GM12878 (cell line): Measurements from ENCODE around the gene PRKN.

Source experiments
- BRCA1 ChIP-seq: IDR thresholded peaks from 2 replicates; pipeline ENCODE4 v1.6.1; 2011; ENCODE audit warnings: low read depth, low read length, improper control_type of control experiment
- EP300 ChIP-seq, 2 experiments: fragments of 150-350 bp in 1 of 2; IDR thresholded peaks; 2 replicates each; pipeline ENCODE4 v1.6.1; 2011 to 2012; ENCODE audit warnings: low read depth in 2 of 2, low read length in 2 of 2, borderline replicate concordance in 1 of 2, improper control_type of control experiment in 1 of 2, inconsistent platforms in 1 of 2; ENCODE audit not compliant: control insufficient read depth in 1 of 2
- HDAC6 ChIP-seq: fragments of 200-600 bp; sonication (generic); IDR thresholded peaks from one replicate; pipeline ENCODE4 v1.8.0; 2017; ENCODE audit warnings: antibody characterized with exemption; ENCODE audit not compliant: unreplicated experiment
- MAX ChIP-seq: IDR thresholded peaks from 2 replicates; pipeline ENCODE4 v1.6.1; 2012; ENCODE audit warnings: low read depth, low read length, improper control_type of control experiment
- NBN ChIP-seq: fragments of 450-650 bp; IDR thresholded peaks from 2 replicates; pipeline ENCODE4 v1.6.1; 2016
- POLR2A ChIP-seq: IDR thresholded peaks from 2 replicates; pipeline ENCODE4 v1.6.1; 2011; ENCODE audit warnings: low read depth, mild to moderate bottlenecking, low read length
- RELA ChIP-seq: fragments of 450-650 bp; IDR thresholded peaks from 2 replicates; pipeline ENCODE4 v1.8.0; 2014; ENCODE audit warnings: borderline replicate concordance; ENCODE audit not compliant: partially characterized antibody
- SIN3A ChIP-seq: IDR thresholded peaks from 2 replicates; pipeline ENCODE4 v1.6.1; 2012; ENCODE audit warnings: low read depth, low read length, improper control_type of control experiment
- TCF3 ChIP-seq: IDR thresholded peaks from 2 replicates; pipeline ENCODE4 v1.6.1; 2012; ENCODE audit warnings: low read depth, mild to moderate bottlenecking, low read length, borderline replicate concordance; ENCODE audit not compliant: insufficient read depth
- ZBED1 ChIP-seq: IDR thresholded peaks from 2 replicates; pipeline ENCODE4 v1.6.1; 2016; ENCODE audit warnings: borderline replicate concordance
- TF ChIP-seq, protein P1 (sequence below), 3 experiments: IDR thresholded peaks in 2 of 3; conservative IDR thresholded peaks in 1 of 3; 2 replicates each; pipeline ENCODE4 v1.5.1; 2011; ENCODE audit warnings: low read depth in 3 of 3, low read length in 3 of 3, mild to moderate bottlenecking in 3 of 3, control low read depth in 2 of 3, moderate library complexity in 2 of 3, inconsistent platforms in 1 of 3, mixed read lengths in 1 of 3; ENCODE audit not compliant: control insufficient read depth in 2 of 3, insufficient read depth in 1 of 3; ENCODE audit errors: extremely low read depth in 1 of 3
- TF ChIP-seq, protein P2 (sequence below): fragments of 450-650 bp; conservative IDR thresholded peaks from 2 replicates; pipeline ENCODE4 v1.6.1; 2017; ENCODE audit warnings: mild to moderate bottlenecking, moderate library complexity

- TF ChIP-seq HDAC6 (no peak), BRCA1 (no peak), MAX (no peak), EP300 (IDR thresholded peaks at IDR 0.05; ENCODE audit: borderline replicate concordance in 1 of 2, control insufficient read depth in 1 of 2, low read depth in 2 of 2, low read length in 2 of 2) (no peak), RELA (no peak), SIN3A (no peak), POLR2A (no peak), NBN (no peak), ZBED1 (no peak), TCF3 (no peak)
- TF ChIP-seq, protein P1, sequence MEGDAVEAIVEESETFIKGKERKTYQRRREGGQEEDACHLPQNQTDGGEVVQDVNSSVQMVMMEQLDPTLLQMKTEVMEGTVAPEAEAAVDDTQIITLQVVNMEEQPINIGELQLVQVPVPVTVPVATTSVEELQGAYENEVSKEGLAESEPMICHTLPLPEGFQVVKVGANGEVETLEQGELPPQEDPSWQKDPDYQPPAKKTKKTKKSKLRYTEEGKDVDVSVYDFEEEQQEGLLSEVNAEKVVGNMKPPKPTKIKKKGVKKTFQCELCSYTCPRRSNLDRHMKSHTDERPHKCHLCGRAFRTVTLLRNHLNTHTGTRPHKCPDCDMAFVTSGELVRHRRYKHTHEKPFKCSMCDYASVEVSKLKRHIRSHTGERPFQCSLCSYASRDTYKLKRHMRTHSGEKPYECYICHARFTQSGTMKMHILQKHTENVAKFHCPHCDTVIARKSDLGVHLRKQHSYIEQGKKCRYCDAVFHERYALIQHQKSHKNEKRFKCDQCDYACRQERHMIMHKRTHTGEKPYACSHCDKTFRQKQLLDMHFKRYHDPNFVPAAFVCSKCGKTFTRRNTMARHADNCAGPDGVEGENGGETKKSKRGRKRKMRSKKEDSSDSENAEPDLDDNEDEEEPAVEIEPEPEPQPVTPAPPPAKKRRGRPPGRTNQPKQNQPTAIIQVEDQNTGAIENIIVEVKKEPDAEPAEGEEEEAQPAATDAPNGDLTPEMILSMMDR (IDR thresholded peaks at IDR 0.05 in 2 of 3, conservative IDR thresholded peaks at IDR 0.05 in 1 of 3; ENCODE audit: control insufficient read depth in 2 of 3, extremely low read depth in 1 of 3, insufficient read depth in 1 of 3, low read depth in 3 of 3, low read length in 3 of 3) = no peak
- TF ChIP-seq, protein P2, sequence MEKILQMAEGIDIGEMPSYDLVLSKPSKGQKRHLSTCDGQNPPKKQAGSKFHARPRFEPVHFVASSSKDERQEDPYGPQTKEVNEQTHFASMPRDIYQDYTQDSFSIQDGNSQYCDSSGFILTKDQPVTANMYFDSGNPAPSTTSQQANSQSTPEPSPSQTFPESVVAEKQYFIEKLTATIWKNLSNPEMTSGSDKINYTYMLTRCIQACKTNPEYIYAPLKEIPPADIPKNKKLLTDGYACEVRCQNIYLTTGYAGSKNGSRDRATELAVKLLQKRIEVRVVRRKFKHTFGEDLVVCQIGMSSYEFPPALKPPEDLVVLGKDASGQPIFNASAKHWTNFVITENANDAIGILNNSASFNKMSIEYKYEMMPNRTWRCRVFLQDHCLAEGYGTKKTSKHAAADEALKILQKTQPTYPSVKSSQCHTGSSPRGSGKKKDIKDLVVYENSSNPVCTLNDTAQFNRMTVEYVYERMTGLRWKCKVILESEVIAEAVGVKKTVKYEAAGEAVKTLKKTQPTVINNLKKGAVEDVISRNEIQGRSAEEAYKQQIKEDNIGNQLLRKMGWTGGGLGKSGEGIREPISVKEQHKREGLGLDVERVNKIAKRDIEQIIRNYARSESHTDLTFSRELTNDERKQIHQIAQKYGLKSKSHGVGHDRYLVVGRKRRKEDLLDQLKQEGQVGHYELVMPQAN = no peak
Observed at GRCh38 chr6:162149786-162150185, 577.8 kb downstream of the PRKN start.
